ENCODE results near the gene IRF6. TPM values are rescaled to one million over a fixed set of nuclear protein-coding genes. Genes with fewer than 3 reads are reported as not detected.

IRF6 gene
- total RNA-seq, 1 donor from 2014 or later: 43.3 TPM

DNA sequence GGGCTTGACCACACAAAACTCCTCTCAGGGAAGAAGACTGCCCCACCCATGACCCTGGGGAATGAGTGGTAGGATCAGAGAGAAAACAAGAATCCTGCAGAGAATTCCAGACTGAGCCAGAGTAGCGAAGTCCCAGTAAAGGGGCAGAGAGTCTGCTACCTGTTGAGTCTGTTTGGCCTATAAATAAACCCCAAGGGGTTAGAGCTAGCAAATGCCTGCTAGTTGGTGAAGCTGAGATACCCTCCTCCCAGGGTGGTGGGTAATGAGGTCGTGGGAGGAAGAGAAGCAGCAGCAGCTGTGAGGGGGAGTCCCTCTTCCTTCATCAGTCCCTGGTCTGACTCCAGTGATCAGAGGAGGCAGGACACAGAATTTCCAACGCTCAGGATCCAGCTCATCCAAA is 47.5 kb downstream of the IRF6 start:
- DNase-seq: no peak
- H3K27me3 ChIP-seq (ENCODE audit: low read depth): no peaks in the 10 kb centered on the region
- H3K27ac ChIP-seq (replicated peaks): no peak overlapping the region
- peaks cover 6% of the 10 kb centered on the region for H3K4me1 ChIP-seq
- TF ChIP-seq, protein P1, sequence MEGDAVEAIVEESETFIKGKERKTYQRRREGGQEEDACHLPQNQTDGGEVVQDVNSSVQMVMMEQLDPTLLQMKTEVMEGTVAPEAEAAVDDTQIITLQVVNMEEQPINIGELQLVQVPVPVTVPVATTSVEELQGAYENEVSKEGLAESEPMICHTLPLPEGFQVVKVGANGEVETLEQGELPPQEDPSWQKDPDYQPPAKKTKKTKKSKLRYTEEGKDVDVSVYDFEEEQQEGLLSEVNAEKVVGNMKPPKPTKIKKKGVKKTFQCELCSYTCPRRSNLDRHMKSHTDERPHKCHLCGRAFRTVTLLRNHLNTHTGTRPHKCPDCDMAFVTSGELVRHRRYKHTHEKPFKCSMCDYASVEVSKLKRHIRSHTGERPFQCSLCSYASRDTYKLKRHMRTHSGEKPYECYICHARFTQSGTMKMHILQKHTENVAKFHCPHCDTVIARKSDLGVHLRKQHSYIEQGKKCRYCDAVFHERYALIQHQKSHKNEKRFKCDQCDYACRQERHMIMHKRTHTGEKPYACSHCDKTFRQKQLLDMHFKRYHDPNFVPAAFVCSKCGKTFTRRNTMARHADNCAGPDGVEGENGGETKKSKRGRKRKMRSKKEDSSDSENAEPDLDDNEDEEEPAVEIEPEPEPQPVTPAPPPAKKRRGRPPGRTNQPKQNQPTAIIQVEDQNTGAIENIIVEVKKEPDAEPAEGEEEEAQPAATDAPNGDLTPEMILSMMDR (IDR thresholded peaks at IDR 0.05; ENCODE audit: borderline replicate concordance): no peak
- intact Hi-C loops (cut with micrococcal nuclease): no loop called here
- H3K9me3 ChIP-seq (replicated peaks): no peaks in the 10 kb centered on the region
- no peak overlapping the region for H3K4me3 ChIP-seq
- no peaks in the 10 kb centered on the region for H3K36me3 ChIP-seq

DNA sequence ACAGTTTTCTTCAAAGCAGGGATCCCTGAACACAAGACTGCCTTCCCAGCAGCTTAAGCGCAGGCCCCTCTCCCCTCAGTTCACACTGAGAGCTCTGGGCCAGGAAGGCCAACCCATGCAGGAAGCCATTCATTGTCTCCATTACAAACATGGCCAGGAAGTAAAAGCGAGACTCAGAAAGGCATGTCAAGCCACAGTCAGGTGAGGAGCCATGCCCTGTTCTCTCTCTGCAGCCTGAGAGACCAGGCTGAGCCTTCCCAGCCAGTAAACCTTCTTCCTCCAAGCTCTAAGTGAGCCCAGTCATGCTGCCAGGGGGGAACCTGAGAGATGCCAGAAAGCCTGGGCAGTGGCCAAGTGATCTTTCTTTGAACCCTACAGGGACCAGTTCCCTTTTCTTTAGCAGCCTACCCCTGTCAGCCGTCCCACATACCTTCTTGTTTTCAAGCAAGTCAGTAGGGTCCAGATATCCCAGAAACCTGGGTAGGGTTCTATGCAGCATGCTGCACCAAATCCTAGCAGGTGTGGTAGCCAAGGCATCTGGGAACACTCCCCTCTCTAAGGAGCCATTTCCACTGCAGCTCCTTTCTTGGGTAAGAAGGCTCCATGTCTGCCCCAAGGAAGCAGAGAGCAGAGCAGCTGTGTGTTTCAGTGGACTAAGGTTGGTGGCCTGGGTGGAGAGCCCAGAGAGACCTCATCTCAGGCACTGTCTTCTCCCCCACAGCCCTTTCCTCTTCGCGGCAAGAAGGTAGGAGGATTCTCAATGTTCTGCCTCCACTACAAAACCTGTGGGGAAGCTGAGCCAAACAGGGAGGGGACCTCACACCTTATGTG is 49.1 kb downstream of the IRF6 start:
- TF ChIP-seq, protein P1 (IDR thresholded peaks at IDR 0.05; ENCODE audit: borderline replicate concordance): no peak
- no peaks in the 10 kb centered on the region for H3K9me3 ChIP-seq (replicated peaks)
- H3K27me3 ChIP-seq (ENCODE audit: low read depth): no peaks in the 10 kb centered on the region
- no peak for DNase-seq
- H3K36me3 ChIP-seq: no peaks in the 10 kb centered on the region
- H3K4me1 ChIP-seq: peaks cover 6% of the 10 kb centered on the region
- intact Hi-C loops (cut with micrococcal nuclease): no loop called here
- peak overlapping the region; percentile 16 for H3K27ac ChIP-seq (replicated peaks)
- peak overlapping the region; percentile 14 for H3K4me3 ChIP-seq

DNA sequence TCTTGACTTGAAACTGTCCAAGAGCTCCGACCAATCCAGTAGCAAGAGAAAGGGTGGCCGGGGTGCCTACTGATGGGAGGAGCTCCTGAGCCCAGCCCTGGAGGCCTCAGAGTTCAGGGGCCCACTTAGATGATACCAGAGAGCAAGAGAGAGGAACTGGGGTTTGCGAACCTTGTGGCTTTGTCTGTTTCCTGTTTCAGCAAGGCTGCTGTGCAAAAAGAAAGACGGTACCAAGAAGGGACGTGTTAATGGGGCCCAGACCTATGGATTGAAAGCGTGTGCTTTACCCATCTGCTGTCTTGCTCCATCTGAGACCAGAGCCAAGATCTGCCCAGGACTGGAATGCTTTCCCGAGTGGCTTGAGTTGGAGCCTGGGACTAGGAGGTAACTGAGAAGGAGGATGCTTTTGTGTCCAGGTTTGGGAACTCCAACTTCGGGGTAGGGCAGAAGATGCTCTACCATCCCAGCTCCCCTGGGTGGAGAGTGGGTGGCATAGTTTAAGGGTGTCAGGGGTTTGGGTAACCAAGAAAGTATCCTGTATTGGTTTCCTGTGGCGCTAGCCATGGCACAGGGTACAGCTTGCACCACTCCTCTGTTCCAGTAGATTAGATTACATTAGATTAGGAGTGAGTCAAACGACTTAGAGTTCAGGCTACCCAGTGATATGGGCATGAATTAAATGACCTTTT is 49.9 kb downstream of the IRF6 start, which contains the start of gene TRAF3IP3:
Gene TRAF3IP3 (plus strand): TSS at position 128 of the 689 bp plus-strand sequence. CDS start 3,987 bp downstream, outside the sequence.
- no peak for DNase-seq
- intact Hi-C loops (cut with micrococcal nuclease): no loop called here
- peak within 1 kb of the TSS; percentile 14 for H3K4me3 ChIP-seq
- H3K4me1 ChIP-seq: peaks cover 6% of the 10 kb centered on the region
- no peaks in the 10 kb centered on the region for H3K36me3 ChIP-seq
- H3K27ac ChIP-seq (replicated peaks): peak within 1 kb of the TSS; percentile 16
- H3K27me3 ChIP-seq (ENCODE audit: low read depth): no peaks in the 10 kb centered on the region
- TF ChIP-seq, protein P1 (IDR thresholded peaks at IDR 0.05; ENCODE audit: borderline replicate concordance): no peak
- H3K9me3 ChIP-seq (replicated peaks): no peaks in the 10 kb centered on the region

DNA sequence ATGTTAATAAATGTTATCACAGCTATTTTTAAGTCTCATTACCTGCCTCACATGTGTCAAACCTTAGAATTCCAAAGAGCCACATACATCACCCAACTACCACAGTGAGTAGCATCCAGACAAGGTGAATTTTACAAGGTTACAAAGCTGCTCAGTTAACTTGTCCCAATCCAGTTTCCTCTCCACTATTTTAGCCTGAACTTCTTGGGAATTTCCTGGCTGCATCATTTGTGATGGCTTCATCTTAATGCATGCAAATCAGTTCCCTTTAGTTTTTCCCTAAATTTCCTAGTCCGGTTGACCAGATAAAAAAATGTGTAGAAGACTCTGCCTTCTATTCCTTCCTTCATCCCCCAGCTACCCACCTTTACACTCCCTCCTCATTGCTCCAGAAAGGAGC is 50.7 kb downstream of the IRF6 start:
- intact Hi-C loops (cut with micrococcal nuclease): no loop called here
- Histone ChIP-seq H3K27me3 (ENCODE audit: low read depth) (no peaks in the 10 kb centered on the region), H3K9me3 (replicated peaks) (no peaks in the 10 kb centered on the region), H3K4me1 (peaks cover 6% of the 10 kb centered on the region), H3K27ac (replicated peaks) (no peak overlapping the region), H3K36me3 (no peaks in the 10 kb centered on the region), H3K4me3 (no peak overlapping the region)
- TF ChIP-seq, protein P1 (IDR thresholded peaks at IDR 0.05; ENCODE audit: borderline replicate concordance): no peak
- no peak for DNase-seq

DNA sequence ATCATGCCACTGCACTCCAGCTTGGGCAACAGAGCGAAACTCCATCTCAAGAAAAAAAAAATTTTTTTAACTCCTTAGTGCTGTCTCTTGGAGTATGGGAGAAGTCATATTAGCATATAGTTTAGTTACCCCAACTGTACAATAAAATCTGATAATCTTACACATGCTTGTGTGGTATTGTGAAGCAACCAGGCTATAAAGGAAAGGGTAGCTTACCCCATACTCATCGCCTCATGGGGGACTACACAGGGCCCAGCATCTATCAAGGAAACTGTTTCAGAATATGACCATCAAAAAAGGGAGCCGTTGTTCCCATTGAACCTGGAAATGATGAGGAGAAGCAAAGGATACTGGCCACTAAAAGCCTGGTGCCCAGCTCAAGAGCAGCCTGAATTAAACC is 53.1 kb downstream of the IRF6 start:
- DNase-seq: no peak
- no peak overlapping the region for H3K4me3 ChIP-seq
- no peaks in the 10 kb centered on the region for H3K9me3 ChIP-seq (replicated peaks)
- TF ChIP-seq, protein P1 (IDR thresholded peaks at IDR 0.05; ENCODE audit: borderline replicate concordance): no peak
- no peaks in the 10 kb centered on the region for H3K36me3 ChIP-seq
- peaks cover 10% of the 10 kb centered on the region for H3K4me1 ChIP-seq
- no peaks in the 10 kb centered on the region for H3K27me3 ChIP-seq (ENCODE audit: low read depth)
- no peak overlapping the region for H3K27ac ChIP-seq (replicated peaks)
- intact Hi-C loops (cut with micrococcal nuclease): no loop called here
